A673 (cell line): Measurements from ENCODE around the gene RBM20. TPM values are rescaled to one million over a fixed set of nuclear protein-coding genes. Genes with fewer than 3 reads are reported as not detected.
"Not testable (repeated sequence)": the region's sequence is repeated elsewhere in the genome, so short reads cannot be mapped to it uniquely, and the experiment has no call there.

Experiments used
- BruUV-seq: library from RNA; stranded (reverse); fragments of 400-500 nt; replicated peaks from 2 replicates; lab custom pipeline; 2021; lab: Mats Ljungman, UMichigan
- CTCF ChIA-PET: fragments of 300-600 bp; sonication (Branson Sonifier 250); formaldehyde crosslinking; loops from one replicate; lab custom pipeline; 2022; ENCODE audit warnings: antibody characterized with exemption; lab: Charles Lee
- POLR2A ChIA-PET: fragments of 300-600 bp; sonication (Branson Sonifier 250); formaldehyde crosslinking; loops from one replicate; lab custom pipeline; 2022; ENCODE audit warnings: antibody characterized with exemption; ENCODE audit not compliant: low non-redundant PET; lab: Charles Lee
- DNase-seq: peaks from one replicate; pipeline ENCODE4 v3.0.0-alpha.2; 2015; ENCODE audit warnings: low spot score
- H3K27ac ChIP-seq: fragments of 200-600 bp; sonication (generic); 2 replicates; pipeline ENCODE4 v1.5.1; 2016; ENCODE audit warnings: mixed run types, low read depth, mild to moderate bottlenecking, mixed read lengths, antibody characterized with exemption, low read length; ENCODE audit not compliant: poor library complexity, severe bottlenecking
- H3K27me3 ChIP-seq: fragments of 200-600 bp; sonication (generic); replicated peaks from 2 replicates; pipeline ENCODE4 v1.6.1; 2017; ENCODE audit warnings: mixed run types, low read depth, mild to moderate bottlenecking, mixed read lengths, antibody characterized with exemption, low read length; ENCODE audit not compliant: insufficient read depth, poor library complexity
- H3K36me3 ChIP-seq: fragments of 200-600 bp; sonication (generic); 2 replicates; pipeline ENCODE4 v1.6.1; 2016; ENCODE audit warnings: mixed run types, mild to moderate bottlenecking, mixed read lengths, antibody characterized with exemption, low read length; ENCODE audit not compliant: insufficient read depth, poor library complexity, severe bottlenecking
- H3K4me1 ChIP-seq: fragments of 200-600 bp; sonication (generic); 2 replicates; pipeline ENCODE4 v1.6.1; 2017; ENCODE audit warnings: mixed run types, mild to moderate bottlenecking, mixed read lengths, antibody characterized with exemption, low read length; ENCODE audit not compliant: insufficient read depth, poor library complexity, severe bottlenecking
- H3K4me3 ChIP-seq: fragments of 200-600 bp; sonication (generic); 2 replicates; pipeline ENCODE4 v1.5.1; 2016; ENCODE audit warnings: low read depth, mixed run types, mild to moderate bottlenecking, mixed read lengths, low read length; ENCODE audit not compliant: poor library complexity, severe bottlenecking
- H3K9me3 ChIP-seq: fragments of 200-600 bp; sonication (generic); 2 replicates; pipeline ENCODE4 v1.6.1; 2016; ENCODE audit warnings: mixed run types, low read depth, mild to moderate bottlenecking, mixed read lengths, antibody characterized with exemption, low read length; ENCODE audit not compliant: poor library complexity, severe bottlenecking
- EZH2 ChIP-seq: fragments of 200-600 bp; sonication (generic); IDR thresholded peaks from 2 replicates; pipeline ENCODE4 v1.6.1; 2017; ENCODE audit warnings: borderline replicate concordance, low read depth, mild to moderate bottlenecking, mixed read lengths, antibody characterized with exemption, low read length; ENCODE audit not compliant: poor library complexity, severe bottlenecking
- intact Hi-C: fragments of 100-400 bp; cut with micrococcal nuclease; formaldehyde crosslinking; loops from one replicate; pipeline ENCODE4 v1.10.0; 2022; ENCODE audit not compliant: unreplicated experiment
- total RNA-seq: library from RNA; stranded (reverse); gene quantifications from 2 replicates; pipeline ENCODE4 v1.2.3, GENCODE V29; 2021
- TF ChIP-seq, protein P1 (sequence below): fragments of 300-800, 200-600 bp; sonication (generic); conservative IDR thresholded peaks from 2 replicates; pipeline ENCODE4 v1.5.1; 2017; ENCODE audit warnings: low read depth, mild to moderate bottlenecking, antibody characterized with exemption, low read length, moderate library complexity, mixed read lengths

The RBM20 gene
- total RNA-seq, 1 experiment from 2014 or later, result 1.3 TPM

DNA sequence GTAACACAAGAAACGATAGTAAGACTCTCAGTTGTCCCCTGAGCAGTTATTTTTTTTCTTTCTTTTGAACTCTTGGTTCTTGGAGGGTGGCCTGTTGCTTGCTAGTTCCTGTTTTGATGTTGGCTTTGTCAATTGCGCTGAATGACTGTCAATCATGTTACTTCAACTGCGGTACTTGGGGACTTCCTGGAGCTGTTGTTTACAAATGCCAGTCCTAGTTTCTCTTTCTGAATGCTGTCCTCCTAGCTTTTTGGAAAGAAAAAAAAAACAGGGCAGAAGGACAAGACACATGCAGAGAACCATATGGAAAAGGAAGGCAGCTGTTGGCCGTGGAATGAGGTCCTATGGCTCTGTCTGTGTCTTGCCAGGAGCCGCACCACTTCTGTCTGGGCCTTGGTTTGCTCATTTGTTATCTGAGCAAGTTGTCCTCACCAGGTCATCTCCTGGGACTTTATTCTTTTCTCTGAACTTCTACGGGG, 220.6 kb downstream of the RBM20 start:
- no TSS peak for BruUV-seq
- H3K36me3 ChIP-seq, result no peaks in the 10 kb centered on the region
- POLR2A ChIA-PET, result no interaction called here
- H3K4me3 ChIP-seq, result no peak overlapping the region
- no peaks in the 10 kb centered on the region for H3K27me3 ChIP-seq
- no peaks in the 10 kb centered on the region for H3K9me3 ChIP-seq
- DNase-seq, result no peak
- intact Hi-C loops, result no loop called here
- H3K27ac ChIP-seq, result peak overlapping the region; percentile 2
- TF ChIP-seq, protein P1, sequence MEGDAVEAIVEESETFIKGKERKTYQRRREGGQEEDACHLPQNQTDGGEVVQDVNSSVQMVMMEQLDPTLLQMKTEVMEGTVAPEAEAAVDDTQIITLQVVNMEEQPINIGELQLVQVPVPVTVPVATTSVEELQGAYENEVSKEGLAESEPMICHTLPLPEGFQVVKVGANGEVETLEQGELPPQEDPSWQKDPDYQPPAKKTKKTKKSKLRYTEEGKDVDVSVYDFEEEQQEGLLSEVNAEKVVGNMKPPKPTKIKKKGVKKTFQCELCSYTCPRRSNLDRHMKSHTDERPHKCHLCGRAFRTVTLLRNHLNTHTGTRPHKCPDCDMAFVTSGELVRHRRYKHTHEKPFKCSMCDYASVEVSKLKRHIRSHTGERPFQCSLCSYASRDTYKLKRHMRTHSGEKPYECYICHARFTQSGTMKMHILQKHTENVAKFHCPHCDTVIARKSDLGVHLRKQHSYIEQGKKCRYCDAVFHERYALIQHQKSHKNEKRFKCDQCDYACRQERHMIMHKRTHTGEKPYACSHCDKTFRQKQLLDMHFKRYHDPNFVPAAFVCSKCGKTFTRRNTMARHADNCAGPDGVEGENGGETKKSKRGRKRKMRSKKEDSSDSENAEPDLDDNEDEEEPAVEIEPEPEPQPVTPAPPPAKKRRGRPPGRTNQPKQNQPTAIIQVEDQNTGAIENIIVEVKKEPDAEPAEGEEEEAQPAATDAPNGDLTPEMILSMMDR, result no peak
- no peak for TF ChIP-seq EZH2
- CTCF ChIA-PET, result no interaction called here
- H3K4me1 ChIP-seq, result peaks cover 24% of the 10 kb centered on the region

DNA sequence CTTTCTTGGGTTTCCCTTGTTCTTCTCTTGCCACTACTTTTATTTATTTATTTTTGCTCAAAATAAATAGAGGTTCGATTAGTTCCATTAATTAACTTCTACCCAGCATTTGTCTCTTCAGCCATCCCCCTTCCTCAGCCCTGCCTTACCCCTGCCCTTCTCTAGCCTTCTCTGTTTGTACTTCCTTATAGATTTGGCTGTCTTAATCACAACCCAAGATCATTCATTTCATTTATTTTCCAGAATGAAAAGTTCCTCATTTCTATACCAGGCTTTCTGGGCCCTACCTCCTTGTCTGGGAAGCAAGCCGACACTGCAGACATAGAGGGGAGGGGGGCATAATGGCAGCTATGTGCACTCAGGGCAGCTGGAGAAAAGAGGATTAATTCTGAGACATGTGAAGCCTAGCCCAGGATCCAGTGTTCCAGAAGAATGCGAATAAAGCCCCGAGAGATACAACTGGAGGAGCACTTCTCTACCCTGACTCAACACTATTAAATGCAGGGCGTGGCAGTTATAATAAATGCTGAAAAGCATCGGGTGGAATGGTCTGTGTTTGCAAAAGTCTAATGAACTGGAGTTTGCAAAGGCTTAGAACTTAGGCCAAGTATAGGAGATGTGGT, 221.2 kb downstream of the RBM20 start:
- no peaks in the 10 kb centered on the region for H3K27me3 ChIP-seq
- no peaks in the 10 kb centered on the region for H3K36me3 ChIP-seq
- peak; percentile 69 for DNase-seq
- peaks cover 18% of the 10 kb centered on the region for H3K4me1 ChIP-seq
- ChIA-PET CTCF (no interaction called here), POLR2A (no interaction called here)
- TF ChIP-seq EZH2, result no peak
- TF ChIP-seq, protein P1, result no peak
- intact Hi-C loops, result no loop called here
- H3K4me3 ChIP-seq, result no peak overlapping the region
- H3K9me3 ChIP-seq, result no peaks in the 10 kb centered on the region
- peak overlapping the region; percentile 2 for H3K27ac ChIP-seq
- no TSS peak for BruUV-seq

DNA sequence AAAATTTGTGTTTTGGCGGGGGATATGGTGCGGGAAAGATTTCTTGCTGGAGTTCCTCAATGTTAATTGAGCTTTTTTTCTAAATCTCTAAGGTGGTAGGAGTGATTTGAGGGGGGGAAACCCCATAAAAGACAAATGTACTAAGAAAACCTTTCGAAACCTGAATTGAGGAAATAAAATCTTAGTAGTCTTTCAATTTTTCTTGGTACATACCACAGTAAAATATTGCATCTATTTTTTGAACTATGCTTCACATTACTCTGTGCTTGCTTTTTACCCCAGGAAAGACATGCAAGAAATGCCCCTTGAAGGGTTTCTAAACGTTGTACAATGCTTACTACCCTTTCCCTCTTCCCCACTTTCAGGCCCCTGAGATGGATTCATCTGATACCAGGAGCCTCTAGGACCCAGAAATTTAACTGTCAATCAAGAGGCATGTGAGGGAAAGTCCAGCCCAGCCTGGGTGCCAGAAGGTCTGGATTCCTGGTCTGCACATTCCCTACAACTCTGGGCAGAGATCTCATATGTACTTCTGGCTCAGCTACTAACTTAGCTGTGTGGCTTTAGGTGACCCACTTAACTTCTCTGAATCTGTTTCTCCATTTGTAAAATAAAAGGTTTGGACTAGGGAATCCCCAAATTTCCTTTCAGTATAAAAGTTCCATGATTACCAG, 221.8 kb downstream of the RBM20 start:
- DNase-seq, result no peak
- H3K27me3 ChIP-seq, result no peaks in the 10 kb centered on the region
- TF ChIP-seq, protein P1, result no peak
- TF ChIP-seq EZH2, result no peak
- no TSS peak for BruUV-seq
- H3K9me3 ChIP-seq, result no peaks in the 10 kb centered on the region
- ChIA-PET POLR2A (no interaction called here), CTCF (no interaction called here)
- H3K36me3 ChIP-seq, result no peaks in the 10 kb centered on the region
- intact Hi-C loops, result no loop called here
- no peak overlapping the region for H3K27ac ChIP-seq
- H3K4me1 ChIP-seq, result peaks cover 16% of the 10 kb centered on the region
- H3K4me3 ChIP-seq, result no peak overlapping the region

DNA sequence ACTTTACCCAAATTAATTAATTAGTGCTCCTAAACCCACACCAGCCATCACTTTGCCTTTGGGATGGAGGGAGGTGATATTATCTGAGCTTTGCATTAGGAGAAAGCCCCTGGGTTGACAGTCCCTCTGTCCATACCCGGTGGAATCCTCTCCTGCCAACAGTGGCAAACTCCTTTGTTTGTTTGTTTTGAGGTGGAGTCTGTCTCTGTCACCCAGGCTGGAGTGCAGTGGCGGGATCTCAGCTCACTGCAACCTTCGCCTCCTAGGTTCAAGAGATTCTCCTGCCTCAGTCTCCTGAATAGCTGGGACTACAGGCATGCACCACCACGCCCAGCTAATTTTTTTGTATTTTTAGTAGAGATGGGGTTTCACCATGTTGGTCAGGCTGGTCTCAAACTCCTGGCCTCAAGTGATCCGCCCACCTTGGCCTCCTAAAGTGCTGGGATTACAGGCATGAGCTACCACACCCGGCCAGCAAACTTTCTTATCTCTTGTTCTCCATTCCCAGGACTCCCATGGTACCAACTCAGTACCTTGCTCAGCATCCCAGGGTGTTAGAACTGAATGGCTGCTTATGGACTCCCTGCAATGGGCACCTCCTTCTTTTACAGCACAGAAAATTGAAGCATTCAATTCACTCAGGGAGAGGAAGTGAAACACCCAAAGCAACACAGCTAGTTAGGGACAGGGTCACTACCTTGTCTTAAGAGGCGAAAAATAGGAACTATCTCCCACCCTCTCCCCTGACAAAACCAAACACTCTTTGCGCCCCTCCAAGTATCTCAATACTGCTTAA, 223.1 kb downstream of the RBM20 start:
- DNase-seq, H3K4me3 ChIP-seq, H3K36me3 ChIP-seq, H3K27me3 ChIP-seq, H3K27ac ChIP-seq, BruUV-seq, CTCF ChIA-PET, intact Hi-C loops, POLR2A ChIA-PET, H3K9me3 ChIP-seq: not testable (repeated sequence)
- peaks cover 16% of the 10 kb centered on the region for H3K4me1 ChIP-seq
